C4-2B (cell line): ENCODE results near the gene CHST8.

Experiments
- H3K27ac ChIP-seq: fragments of 450-650 bp; 2 replicates; pipeline ENCODE4 v1.5.1; 2017
- CTCF ChIP-seq: fragments of 450-650 bp; conservative IDR thresholded peaks from 2 replicates; pipeline ENCODE4 v1.5.1; 2017; ENCODE audit warnings: mild to moderate bottlenecking
- ZFX ChIP-seq: fragments of 450-650 bp; IDR thresholded peaks from 2 replicates; pipeline ENCODE4 v1.6.1; 2017

The CHST8 gene

GRCh38 chr19:33669376-33669775, 47.6 kb downstream of the CHST8 start:
- H3K27ac ChIP-seq, result no peak overlapping the region
- TF ChIP-seq ZFX (no peak), CTCF (no peak)

DNA sequence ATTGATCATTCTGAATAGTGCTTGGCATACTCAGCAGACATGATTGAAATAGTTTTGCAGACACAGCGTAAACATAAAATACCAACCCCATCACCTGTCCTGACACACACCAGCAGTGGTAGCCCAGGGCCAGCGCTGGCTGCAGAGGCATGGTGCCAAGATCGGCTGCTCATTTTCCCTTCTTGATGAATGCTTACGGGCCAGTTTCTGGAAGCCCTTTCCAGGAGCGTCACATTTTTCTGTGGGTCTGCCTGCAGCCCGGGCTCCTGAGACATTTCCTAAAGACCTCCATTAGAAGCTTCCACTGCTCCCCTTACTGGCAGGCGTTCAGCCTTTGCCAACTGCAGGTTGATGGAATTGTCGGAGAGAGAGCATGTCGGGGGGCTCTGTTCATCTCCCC, 48.6 kb downstream of the CHST8 start:
- H3K27ac ChIP-seq, result no peak overlapping the region
- TF ChIP-seq CTCF (no peak), ZFX (no peak)

- TF ChIP-seq ZFX (no peak), CTCF (no peak)
- H3K27ac ChIP-seq, result no peak overlapping the region
Measured at GRCh38 chr19:33671211-33671610, 49.5 kb downstream of the CHST8 start.

- TF ChIP-seq CTCF (no peak), ZFX (no peak)
- H3K27ac ChIP-seq, result no peak overlapping the region
Measured at GRCh38 chr19:33673258-33673875, 51.6 kb downstream of the CHST8 start.

DNA sequence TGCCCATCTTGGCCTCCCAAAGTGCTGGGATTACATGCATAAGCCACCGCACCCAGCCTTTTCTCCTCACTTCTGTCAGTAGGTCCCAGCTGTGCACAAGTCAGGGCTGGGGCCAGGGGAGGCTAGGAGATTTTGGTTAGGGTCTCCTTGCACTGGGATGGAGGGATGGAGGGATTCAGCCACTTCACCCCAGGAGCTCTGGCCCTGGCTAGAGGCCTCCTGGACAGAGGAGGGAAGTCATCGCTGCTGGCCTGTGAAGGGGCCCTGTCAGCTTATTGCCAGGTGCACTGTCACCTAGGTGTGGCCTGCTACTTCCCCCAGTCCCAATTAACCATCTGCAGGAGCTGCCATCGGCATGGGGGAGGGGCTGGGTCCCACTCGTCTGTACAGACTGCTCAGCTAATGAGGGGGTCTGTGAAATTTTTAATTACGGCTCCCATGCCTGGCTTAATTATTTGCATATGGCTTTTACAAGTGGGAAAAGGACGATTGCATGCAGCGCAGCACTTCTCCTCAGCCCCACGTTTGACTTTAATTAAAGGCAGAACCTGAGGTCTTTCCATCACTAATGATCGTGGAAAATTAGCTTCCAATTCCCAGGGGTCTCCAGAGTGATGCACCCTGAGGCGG, 52.4 kb downstream of the CHST8 start:
- H3K27ac ChIP-seq, result no peak overlapping the region
- no peak for TF ChIP-seq ZFX
- TF ChIP-seq CTCF, result no peak

GRCh38 chr19:33674626-33675367, 53.0 kb downstream of the CHST8 start:
- no peak overlapping the region for H3K27ac ChIP-seq
- TF ChIP-seq ZFX, result no peak
- TF ChIP-seq CTCF, result no peak

DNA sequence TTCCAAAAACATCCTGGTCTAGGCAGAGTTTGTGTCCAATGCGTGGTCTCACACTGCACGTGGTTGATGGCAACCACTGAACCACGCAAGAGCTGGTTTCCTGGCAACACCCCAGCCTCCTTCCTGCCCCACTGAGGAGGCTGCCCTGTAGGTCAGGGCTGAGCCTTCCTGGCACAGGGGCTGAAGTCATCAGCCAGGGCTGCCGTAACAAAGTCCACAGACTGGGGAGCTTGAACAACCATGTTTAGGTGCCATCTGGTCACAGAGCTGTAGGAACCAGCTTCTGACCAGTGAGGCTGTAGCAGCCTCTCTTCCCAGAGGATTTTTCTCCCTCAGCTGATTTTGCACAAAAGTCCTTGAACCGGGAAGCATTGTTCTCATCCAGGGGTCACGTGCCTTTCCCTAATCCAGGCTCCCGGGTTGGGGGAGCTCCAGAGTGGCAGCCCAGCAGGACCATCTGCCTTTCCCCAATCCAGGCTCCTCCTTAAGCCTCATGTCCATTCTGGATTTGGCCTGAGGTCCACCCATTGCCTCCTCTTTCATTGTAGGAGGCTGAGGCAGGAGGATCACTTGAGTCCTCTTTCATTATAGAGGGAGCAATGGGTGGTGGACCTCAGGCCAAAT, 53.9 kb downstream of the CHST8 start:
- H3K27ac ChIP-seq, result no peak overlapping the region
- no peak for TF ChIP-seq ZFX
- no peak for TF ChIP-seq CTCF
